SW 1271 (cell line): ENCODE results near the gene NCOA1.

Experiments
- DNase-seq, 2 experiments: peaks; one replicate each; lab custom pipeline; 2025; lab: John Stamatoyannopoulos, UW

NCOA1 gene

GRCh38 chr2:24702800-24703199 is 211.7 kb downstream of the NCOA1 start:
- no peak for DNase-seq

DNA sequence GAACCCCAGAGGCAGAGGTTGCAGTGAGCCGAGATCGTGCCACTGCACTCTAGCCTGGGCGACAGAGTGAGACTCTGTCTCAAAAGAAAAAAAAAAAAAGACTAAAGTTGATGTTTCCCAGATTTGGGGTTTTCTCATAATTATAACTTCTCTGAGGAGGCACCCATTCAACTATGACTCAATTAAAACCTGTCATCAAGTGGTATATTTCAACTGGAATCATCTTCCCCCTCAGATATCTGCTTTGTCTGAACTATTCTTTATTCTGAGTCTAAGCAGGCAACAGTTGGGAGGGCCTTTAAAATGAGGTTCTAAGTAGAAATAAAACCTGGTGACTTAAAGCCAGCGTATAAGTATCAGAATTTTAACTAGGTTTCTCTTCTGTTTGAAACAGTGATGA is 213.6 kb downstream of the NCOA1 start:
- DNase-seq, result no peak

DNA sequence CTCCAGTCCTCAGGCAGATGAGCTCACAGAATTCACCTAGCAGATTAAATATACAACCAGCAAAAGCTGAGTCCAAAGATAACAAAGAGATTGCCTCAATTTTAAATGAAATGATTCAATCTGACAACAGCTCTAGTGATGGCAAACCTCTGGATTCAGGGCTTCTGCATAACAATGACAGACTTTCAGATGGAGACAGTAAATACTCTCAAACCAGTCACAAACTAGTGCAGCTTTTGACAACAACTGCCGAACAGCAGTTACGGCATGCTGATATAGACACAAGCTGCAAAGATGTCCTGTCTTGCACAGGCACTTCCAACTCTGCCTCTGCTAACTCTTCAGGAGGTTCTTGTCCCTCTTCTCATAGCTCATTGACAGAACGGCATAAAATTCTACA is 216.1 kb downstream of the NCOA1 start:
- no peak for DNase-seq

DNA sequence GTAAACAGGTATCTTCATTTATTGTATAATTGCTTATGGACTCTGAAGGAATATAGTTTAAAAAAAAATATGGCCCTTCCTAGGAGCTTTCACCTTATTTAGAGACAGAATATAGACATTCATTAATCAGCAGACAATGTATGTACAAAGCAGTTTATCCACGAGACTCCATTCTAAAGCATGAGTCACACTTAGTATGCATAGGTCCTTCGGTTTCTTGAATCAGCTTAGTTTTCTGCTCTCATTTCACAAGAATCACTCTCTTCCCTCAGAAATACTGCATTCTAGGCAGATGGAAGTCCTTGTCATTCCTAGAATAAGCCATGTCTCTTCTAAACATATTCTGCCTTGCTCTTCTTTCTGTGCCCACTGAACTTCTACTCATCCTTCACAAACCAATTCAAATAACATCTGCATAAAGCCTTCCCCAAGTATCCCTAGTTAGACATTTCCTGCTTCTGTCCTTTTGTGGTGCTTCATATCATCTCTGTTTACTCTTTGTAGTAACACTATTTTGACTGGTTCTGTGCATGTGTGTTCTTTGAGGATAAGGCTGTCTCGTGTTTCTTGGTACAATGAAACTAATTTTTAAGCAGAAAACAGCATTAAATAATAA is 217.6 kb downstream of the NCOA1 start:
- no peak for DNase-seq

DNA sequence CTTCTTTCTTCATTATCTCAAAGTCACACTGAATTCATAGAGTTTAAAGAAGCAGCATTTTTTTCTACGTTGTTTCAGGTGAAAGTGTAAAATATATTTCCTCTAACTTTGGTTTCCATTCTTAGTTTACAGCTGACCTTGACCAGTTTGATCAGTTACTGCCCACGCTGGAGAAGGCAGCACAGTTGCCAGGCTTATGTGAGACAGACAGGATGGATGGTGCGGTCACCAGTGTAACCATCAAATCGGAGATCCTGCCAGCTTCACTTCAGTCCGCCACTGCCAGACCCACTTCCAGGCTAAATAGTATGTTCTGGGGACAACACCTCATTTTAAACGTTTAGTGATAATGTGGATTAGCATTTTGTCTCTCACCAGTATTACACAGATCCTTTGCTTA is 219.8 kb downstream of the NCOA1 start:
- no peak for DNase-seq

DNA sequence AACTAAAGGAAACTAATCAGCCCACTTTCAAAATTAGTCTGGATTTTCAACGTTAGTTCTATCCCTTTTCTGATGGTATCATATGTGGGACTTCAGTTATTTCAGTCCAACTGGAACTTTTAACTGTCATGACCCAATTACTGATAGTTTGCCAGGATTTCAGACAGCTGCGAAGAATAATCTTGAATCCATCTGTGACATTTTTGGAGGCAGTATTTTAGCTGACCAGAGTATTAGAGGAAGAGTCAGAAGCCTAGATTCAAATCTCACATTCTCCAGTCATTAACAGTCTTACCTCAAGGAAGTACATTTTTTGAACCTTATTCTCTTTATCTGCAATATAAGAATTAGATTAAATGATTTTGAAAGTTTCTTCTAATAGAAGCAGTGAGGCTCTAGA is 220.8 kb downstream of the NCOA1 start:
- DNase-seq, result no peak

GRCh38 chr2:24712296-24712695 is 221.2 kb downstream of the NCOA1 start:
- no peak for DNase-seq

GRCh38 chr2:24717263-24717951 is 226.4 kb downstream of the NCOA1 start:
- no peak for DNase-seq

GRCh38 chr2:24720310-24720709 is 229.3 kb downstream of the NCOA1 start:
- no peak for DNase-seq

GRCh38 chr2:24721470-24721869 is 230.4 kb downstream of the NCOA1 start:
- no peak for DNase-seq

- peak in 1 of 2 experiments; percentile 16 for DNase-seq
These were observed 231.2 kb downstream of the NCOA1 start for GRCh38 chr2:24722141-24722790.

DNA sequence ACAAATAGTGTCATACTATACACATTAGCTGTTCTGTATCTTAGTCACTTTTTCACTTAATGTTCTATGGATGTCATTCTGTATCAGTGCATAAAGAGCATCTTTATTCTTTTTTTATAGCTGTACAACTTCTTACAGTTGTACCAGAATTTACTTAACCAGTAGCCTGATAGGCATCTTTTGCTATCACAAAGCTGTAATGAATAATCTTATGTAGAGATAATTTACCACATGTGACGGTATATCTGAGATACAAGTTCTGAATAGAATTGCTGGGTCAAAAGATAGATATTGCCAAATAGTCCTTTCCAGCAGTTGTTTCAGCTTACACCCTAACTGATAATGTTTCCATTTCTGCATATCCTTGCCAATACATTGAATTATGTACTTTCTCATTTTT is 232.1 kb downstream of the NCOA1 start:
- no peak for DNase-seq

- DNase-seq, result no peak
These were observed 232.6 kb downstream of the NCOA1 start for GRCh38 chr2:24723665-24724064.

- no peak for DNase-seq
These were observed 233.2 kb downstream of the NCOA1 start for GRCh38 chr2:24724111-24724775.

- no peak for DNase-seq
These were observed 234.9 kb downstream of the NCOA1 start for GRCh38 chr2:24725956-24726355.

GRCh38 chr2:24730481-24730880 is 239.4 kb downstream of the NCOA1 start:
- DNase-seq, result no peak

GRCh38 chr2:24731040-24731439 is 240.0 kb downstream of the NCOA1 start:
- no peak for DNase-seq

GRCh38 chr2:24731923-24732322 is 240.9 kb downstream of the NCOA1 start:
- no peak for DNase-seq

DNA sequence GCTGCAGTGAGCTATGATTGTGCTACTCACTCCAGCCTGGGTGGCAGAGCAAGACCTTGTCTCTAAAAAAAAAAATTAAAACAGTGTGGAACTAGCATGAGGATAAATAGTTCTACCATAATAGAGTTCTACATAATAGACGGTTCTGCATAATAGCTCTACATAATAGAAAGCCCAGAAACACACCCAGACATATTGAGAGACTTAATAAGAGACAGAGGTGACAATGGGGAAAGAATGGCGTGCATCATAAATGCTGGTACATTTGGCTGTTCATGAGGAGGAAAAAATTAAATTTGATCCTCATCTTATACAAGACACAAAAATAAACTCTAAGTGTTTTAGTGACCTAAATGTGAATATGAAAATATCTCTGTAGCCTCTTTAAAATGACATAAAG is 243.7 kb downstream of the NCOA1 start:
- DNase-seq, result no peak

- no peak for DNase-seq
These were observed 248.4 kb downstream of the NCOA1 start for GRCh38 chr2:24739354-24740025.

- no peak for DNase-seq
These were observed 249.1 kb downstream of the NCOA1 start for GRCh38 chr2:24740142-24740541.

DNA sequence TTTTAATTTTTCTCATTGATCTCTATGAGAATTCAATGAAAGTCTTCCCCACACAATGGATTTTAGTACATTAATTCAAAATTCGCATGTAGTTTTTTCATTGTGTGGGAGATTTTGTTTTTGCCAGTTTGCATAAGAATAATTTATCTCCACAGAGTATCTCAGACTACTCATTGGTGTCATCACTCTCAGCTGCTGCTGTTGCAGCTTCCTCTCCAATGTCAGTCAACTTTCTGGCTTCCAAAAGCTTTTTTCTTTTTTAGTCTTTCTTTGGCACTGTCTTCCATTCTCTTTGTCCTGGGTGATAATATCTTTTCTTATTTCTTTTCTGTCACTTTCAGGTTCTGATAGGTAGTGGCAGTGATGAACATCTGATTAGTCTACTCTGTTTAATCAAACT is 251.7 kb downstream of the NCOA1 start:
- no peak for DNase-seq
